Measurements from ENCODE around the gene SHANK2.

SHANK2 gene

GRCh38 chr11:71232364-71232763 lies 20.0 kb downstream of the SHANK2 start:
- H2AFZ ChIP-seq (ENCODE audit: low read length) = no peak overlapping the region
- H3K9me3 ChIP-seq (ENCODE audit: insufficient read depth, low read depth, low read length) = no peaks in the 10 kb centered on the region
- H3F3A ChIP-seq (ENCODE audit: low read depth) = no peaks in the 10 kb centered on the region
- no peaks in the 10 kb centered on the region for H4K20me1 ChIP-seq (ENCODE audit: insufficient read depth, low read length, poor library complexity, severe bottlenecking)
- H3K79me2 ChIP-seq (ENCODE audit: insufficient read depth, low read length) = no peaks in the 10 kb centered on the region
- H3K9me2 ChIP-seq (replicated peaks; ENCODE audit: low read depth, low read length) = no peaks in the 10 kb centered on the region
- H3K4me1 ChIP-seq (ENCODE audit: insufficient read depth, low read length, poor library complexity, severe bottlenecking) = no peaks in the 10 kb centered on the region
- no peak for TF ChIP-seq EZH2phosphoT487 (IDR thresholded peaks at IDR 0.05; ENCODE audit: borderline replicate concordance)
- TF ChIP-seq CTCF (conservative IDR thresholded peaks at IDR 0.05; ENCODE audit: low read length) = no peak
- no peak overlapping the region for H3K4me3 ChIP-seq (ENCODE audit: low read length, poor library complexity, severe bottlenecking)
- H3K9ac ChIP-seq (ENCODE audit: low read depth, low read length, poor library complexity, severe bottlenecking) = no peak overlapping the region
- H3K4me2 ChIP-seq (ENCODE audit: low read depth, low read length, poor library complexity, severe bottlenecking) = no peak overlapping the region
- no peaks in the 10 kb centered on the region for H3K27me3 ChIP-seq (ENCODE audit: insufficient read depth, low read length, poor library complexity, severe bottlenecking)
- no peaks in the 10 kb centered on the region for H3K36me3 ChIP-seq (ENCODE audit: insufficient read depth, low read length)

- Histone ChIP-seq H3K4me2 (ENCODE audit: low read depth, low read length, poor library complexity, severe bottlenecking) (no peak overlapping the region), H4K20me1 (ENCODE audit: insufficient read depth, low read length, poor library complexity, severe bottlenecking) (no peaks in the 10 kb centered on the region), H3K9ac (ENCODE audit: low read depth, low read length, poor library complexity, severe bottlenecking) (no peak overlapping the region), H3F3A (ENCODE audit: low read depth) (no peaks in the 10 kb centered on the region), H3K27me3 (ENCODE audit: insufficient read depth, low read length, poor library complexity, severe bottlenecking) (no peaks in the 10 kb centered on the region), H3K4me3 (ENCODE audit: low read length, poor library complexity, severe bottlenecking) (no peak overlapping the region), H3K36me3 (ENCODE audit: insufficient read depth, low read length) (no peaks in the 10 kb centered on the region), H3K9me3 (ENCODE audit: insufficient read depth, low read depth, low read length) (peaks cover 6% of the 10 kb centered on the region; the same call in 1 of the 2 replicates), H2AFZ (ENCODE audit: low read length) (no peak overlapping the region), H3K4me1 (ENCODE audit: insufficient read depth, low read length, poor library complexity, severe bottlenecking) (no peaks in the 10 kb centered on the region), H3K9me2 (replicated peaks; ENCODE audit: low read depth, low read length) (no peaks in the 10 kb centered on the region), H3K79me2 (ENCODE audit: insufficient read depth, low read length) (no peaks in the 10 kb centered on the region)
- TF ChIP-seq CTCF (conservative IDR thresholded peaks at IDR 0.05; ENCODE audit: low read length) = no peak
- no peak for TF ChIP-seq EZH2phosphoT487 (IDR thresholded peaks at IDR 0.05; ENCODE audit: borderline replicate concordance)
Measured at GRCh38 chr11:71228961-71229360, 23.4 kb downstream of the SHANK2 start.

- Histone ChIP-seq H3K79me2 (ENCODE audit: insufficient read depth, low read length) (no peaks in the 10 kb centered on the region), H3K4me3 (ENCODE audit: low read length, poor library complexity, severe bottlenecking) (no peak overlapping the region), H3K36me3 (ENCODE audit: insufficient read depth, low read length) (no peaks in the 10 kb centered on the region), H3K4me2 (ENCODE audit: low read depth, low read length, poor library complexity, severe bottlenecking) (no peak overlapping the region), H3F3A (ENCODE audit: low read depth) (no peaks in the 10 kb centered on the region), H3K9me3 (ENCODE audit: insufficient read depth, low read depth, low read length) (peaks cover 9% of the 10 kb centered on the region; the same call in 1 of the 2 replicates), H3K9ac (ENCODE audit: low read depth, low read length, poor library complexity, severe bottlenecking) (no peak overlapping the region), H4K20me1 (ENCODE audit: insufficient read depth, low read length, poor library complexity, severe bottlenecking) (no peaks in the 10 kb centered on the region), H2AFZ (ENCODE audit: low read length) (no peak overlapping the region), H3K9me2 (replicated peaks; ENCODE audit: low read depth, low read length) (no peaks in the 10 kb centered on the region), H3K4me1 (ENCODE audit: insufficient read depth, low read length, poor library complexity, severe bottlenecking) (no peaks in the 10 kb centered on the region), H3K27me3 (ENCODE audit: insufficient read depth, low read length, poor library complexity, severe bottlenecking) (no peaks in the 10 kb centered on the region)
- TF ChIP-seq EZH2phosphoT487 (IDR thresholded peaks at IDR 0.05; ENCODE audit: borderline replicate concordance) (no peak), CTCF (conservative IDR thresholded peaks at IDR 0.05; ENCODE audit: low read length) (no peak)
Measured at GRCh38 chr11:71227058-71227659, 25.2 kb downstream of the SHANK2 start.
